Activated CD4-positive, alpha-beta T cell treated with anti-CD3 and anti-CD28 coated beads for 36 hours (primary cell): Measurements from ENCODE around the gene CTSC. TPM values are rescaled to one million over a fixed set of nuclear protein-coding genes. Genes with fewer than 3 reads are reported as not detected.
"Not testable (repeated sequence)": the region's sequence is repeated elsewhere in the genome, so short reads cannot be mapped to it uniquely, and the experiment has no call there.

ENCODE experiments used
- ATAC-seq: fragments of 200-7000 bp; cut with Tn5 transposase; one replicate; pipeline ENCODE4 v1.10.0; 2021; ENCODE audit warnings: mild to moderate bottlenecking, moderate library complexity
- CTCF ChIA-PET: fragments of 350-600 bp; sonication (Branson Sonifier 250); formaldehyde crosslinking; loops from one replicate; lab custom pipeline; 2021; ENCODE audit warnings: antibody characterized with exemption; lab: Charles Lee
- POLR2A ChIA-PET: fragments of 350-600 bp; sonication (Branson Sonifier 250); formaldehyde crosslinking; loops from one replicate; lab custom pipeline; 2021; ENCODE audit warnings: antibody characterized with exemption, inconsistent platforms; lab: Charles Lee
- DNase-seq: peaks from one replicate; pipeline ENCODE4 v3.0.0-alpha.2; 2020
- H3K27ac Mint-ChIP-seq: one replicate; pipeline ENCODE4 v1.8.0; 2021; ENCODE audit warnings: mixed read lengths
- H3K27me3 Mint-ChIP-seq: one replicate; pipeline ENCODE4 v1.8.0; 2021; ENCODE audit warnings: mixed read lengths
- H3K36me3 Mint-ChIP-seq: one replicate; pipeline ENCODE4 v1.8.0; 2021; ENCODE audit warnings: low read depth, mixed read lengths
- H3K4me1 Mint-ChIP-seq: one replicate; pipeline ENCODE4 v1.8.0; 2021; ENCODE audit warnings: mixed read lengths
- H3K4me3 Mint-ChIP-seq: one replicate; pipeline ENCODE4 v1.8.0; 2021; ENCODE audit warnings: mild to moderate bottlenecking, moderate library complexity, mixed read lengths
- H3K9me3 Mint-ChIP-seq: one replicate; pipeline ENCODE4 v1.8.0; 2021; ENCODE audit warnings: low read depth, mixed read lengths
- intact Hi-C, 2 experiments: fragments of 100-400 bp; cut with DNase I in 1 of 2; cut with micrococcal nuclease in 1 of 2; formaldehyde crosslinking; loops; one replicate each; pipeline versions ENCODE4 v1.14.2 to v1.15.1; 2022 to 2024; cut with DNase I, micrococcal nuclease
- total RNA-seq, 2 experiments: library from RNA; stranded (reverse); gene quantifications; one replicate each; pipeline ENCODE4 v1.2.3, GENCODE V29; 2021

CTSC gene
- total RNA-seq, 2 experiments from 2014 or later: 53.1 to 59.4 TPM

DNA sequence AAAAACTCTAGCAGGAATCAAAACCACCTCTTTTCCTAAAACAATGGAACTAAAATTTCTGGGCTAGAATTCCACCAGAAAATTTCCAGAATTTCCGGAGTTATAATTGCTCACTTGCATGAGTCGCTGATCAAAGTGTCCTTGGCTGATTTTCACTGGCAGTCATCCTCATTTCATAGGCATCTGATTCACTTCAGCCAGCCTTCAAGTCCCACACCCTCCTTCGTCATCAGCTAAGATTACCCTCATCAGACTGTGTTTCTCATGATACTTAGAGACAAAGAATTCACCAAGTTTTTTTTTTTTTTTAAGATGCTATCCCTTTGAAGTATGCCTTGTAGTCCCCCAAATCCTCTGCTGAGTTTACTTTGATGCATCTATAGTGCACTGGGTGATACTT, 90.8 kb downstream of the CTSC start:
- Mint-ChIP-seq H3K27me3 (no peaks in the 10 kb centered on the region), H3K4me3 (no peak overlapping the region), H3K4me1 (no peaks in the 10 kb centered on the region), H3K36me3 (peaks cover 13% of the 10 kb centered on the region), H3K9me3 (peaks cover 7% of the 10 kb centered on the region), H3K27ac (no peak overlapping the region)
- ATAC-seq (no peak), DNase-seq (no peak)
- CTCF ChIA-PET: no interaction called here
- POLR2A ChIA-PET: no interaction called here
- intact Hi-C loops: no loop called here

DNA sequence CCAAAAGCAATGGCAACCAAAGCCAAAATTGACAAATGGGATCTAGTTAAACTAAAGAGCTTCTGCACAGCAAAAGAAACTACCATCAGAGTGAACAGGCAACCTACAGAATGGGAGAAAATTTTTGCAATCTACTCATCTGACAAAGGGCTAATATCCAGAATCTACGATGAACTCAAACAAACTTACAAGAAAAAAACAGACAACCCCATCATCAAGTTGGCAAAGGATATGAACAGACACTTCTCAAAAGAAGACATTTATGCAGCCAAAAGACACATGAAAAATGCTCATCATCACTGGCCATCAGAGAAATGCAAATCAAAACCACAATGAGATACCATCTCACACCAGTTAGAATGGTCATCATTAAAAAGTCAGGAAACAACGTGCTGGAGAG, 92.0 kb downstream of the CTSC start:
- H3K4me3 Mint-ChIP-seq, H3K27me3 Mint-ChIP-seq, ATAC-seq, H3K27ac Mint-ChIP-seq, POLR2A ChIA-PET, H3K4me1 Mint-ChIP-seq, DNase-seq, CTCF ChIA-PET, intact Hi-C loops: not testable (repeated sequence)
- Mint-ChIP-seq H3K9me3 (peaks cover 10% of the 10 kb centered on the region), H3K36me3 (peaks cover 15% of the 10 kb centered on the region)

Other genes starting within 250 kb of the CTSC start
- 1 to 10 TPM; 2.9 to 3.1 TPM for gene RAB38, start 162.3 kb downstream of the CTSC start, total RNA-seq